Upper lobe of right lung (tissue), 1 donor: Measurements from ENCODE around the gene NELFB. TPM values are rescaled to one million over a fixed set of nuclear protein-coding genes. Genes with fewer than 3 reads are reported as not detected.

Source experiments
- ATAC-seq: fragments of 200-7000 bp; cut with Tn5 transposase; one replicate; pipeline ENCODE4 v1.9.1; 2020; ENCODE audit warnings: mild to moderate bottlenecking, moderate library complexity
- DNase-seq: peaks from one replicate; pipeline ENCODE4 v3.0.0-alpha.2; 2020
- H3K27ac ChIP-seq: fragments of 200-600 bp; one replicate; pipeline ENCODE4 v1.8.0; 2022
- H3K27me3 ChIP-seq: fragments of 200-600 bp; one replicate; pipeline ENCODE4 v1.8.0; 2022; ENCODE audit warnings: mild to moderate bottlenecking
- H3K36me3 ChIP-seq: fragments of 200-600 bp; one replicate; pipeline ENCODE4 v1.8.0; 2022
- H3K4me1 ChIP-seq: fragments of 200-600 bp; one replicate; pipeline ENCODE4 v1.8.0; 2022
- H3K4me3 ChIP-seq: fragments of 200-600 bp; one replicate; pipeline ENCODE4 v1.8.0; 2022; ENCODE audit warnings: mild to moderate bottlenecking
- H3K9me3 ChIP-seq: fragments of 200-600 bp; one replicate; pipeline ENCODE4 v1.8.0; 2022
- intact Hi-C: fragments of 100-400 bp; cut with DNase I; formaldehyde crosslinking; loops from one replicate; pipeline ENCODE4 v1.11.0; 2022
- total RNA-seq: library from RNA; stranded (reverse); fragmentation: NEBNext Ultra II Directional; extraction: Animal tissue kit (Norgen Biotek cat#: 25700); gene quantifications from one replicate; pipeline ENCODE4 v1.2.1, GENCODE V29; 2021
- TF ChIP-seq, protein P1 (sequence below): fragments of 200-600 bp; IDR thresholded peaks from one replicate; pipeline ENCODE4 v1.8.0; 2022; ENCODE audit warnings: antibody characterized with exemption
- donor health status: DM: no; HTN: yes; CAD: no; lungs with severe emphysema.

NELFB gene
- total RNA-seq, 1 donor from 2014 or later, result 47.2 TPM

DNA sequence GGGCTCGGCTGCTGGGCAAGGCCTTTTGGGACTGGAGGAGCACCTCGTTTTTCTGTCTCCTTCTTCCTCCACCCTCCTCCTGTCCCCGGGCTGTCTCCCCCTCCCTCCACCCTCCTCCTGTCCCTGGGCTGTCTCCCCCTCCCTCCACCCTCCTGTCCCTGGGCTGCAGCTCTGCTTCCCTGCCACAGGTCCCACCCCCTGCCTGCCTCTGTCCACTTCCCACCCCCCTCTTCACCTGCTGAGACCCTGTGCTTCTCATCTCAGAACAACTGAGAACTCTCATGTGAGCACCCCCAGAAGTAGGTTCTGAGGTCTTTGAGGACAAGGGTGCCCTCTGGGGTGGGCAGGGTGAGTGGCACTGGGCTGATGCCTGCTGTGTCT lies 16.6 kb downstream of the NELFB start:
- no peak overlapping the region for H3K4me3 ChIP-seq
- peaks cover 51% of the 10 kb centered on the region for H3K4me1 ChIP-seq
- intact Hi-C loops, result no loop called here
- H3K27me3 ChIP-seq, result no peaks in the 10 kb centered on the region
- ATAC-seq (no peak), DNase-seq (no peak)
- no peaks in the 10 kb centered on the region for H3K9me3 ChIP-seq
- peaks cover 28% of the 10 kb centered on the region for H3K36me3 ChIP-seq
- TF ChIP-seq, protein P1, sequence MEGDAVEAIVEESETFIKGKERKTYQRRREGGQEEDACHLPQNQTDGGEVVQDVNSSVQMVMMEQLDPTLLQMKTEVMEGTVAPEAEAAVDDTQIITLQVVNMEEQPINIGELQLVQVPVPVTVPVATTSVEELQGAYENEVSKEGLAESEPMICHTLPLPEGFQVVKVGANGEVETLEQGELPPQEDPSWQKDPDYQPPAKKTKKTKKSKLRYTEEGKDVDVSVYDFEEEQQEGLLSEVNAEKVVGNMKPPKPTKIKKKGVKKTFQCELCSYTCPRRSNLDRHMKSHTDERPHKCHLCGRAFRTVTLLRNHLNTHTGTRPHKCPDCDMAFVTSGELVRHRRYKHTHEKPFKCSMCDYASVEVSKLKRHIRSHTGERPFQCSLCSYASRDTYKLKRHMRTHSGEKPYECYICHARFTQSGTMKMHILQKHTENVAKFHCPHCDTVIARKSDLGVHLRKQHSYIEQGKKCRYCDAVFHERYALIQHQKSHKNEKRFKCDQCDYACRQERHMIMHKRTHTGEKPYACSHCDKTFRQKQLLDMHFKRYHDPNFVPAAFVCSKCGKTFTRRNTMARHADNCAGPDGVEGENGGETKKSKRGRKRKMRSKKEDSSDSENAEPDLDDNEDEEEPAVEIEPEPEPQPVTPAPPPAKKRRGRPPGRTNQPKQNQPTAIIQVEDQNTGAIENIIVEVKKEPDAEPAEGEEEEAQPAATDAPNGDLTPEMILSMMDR, result no peak
- no peak overlapping the region for H3K27ac ChIP-seq

DNA sequence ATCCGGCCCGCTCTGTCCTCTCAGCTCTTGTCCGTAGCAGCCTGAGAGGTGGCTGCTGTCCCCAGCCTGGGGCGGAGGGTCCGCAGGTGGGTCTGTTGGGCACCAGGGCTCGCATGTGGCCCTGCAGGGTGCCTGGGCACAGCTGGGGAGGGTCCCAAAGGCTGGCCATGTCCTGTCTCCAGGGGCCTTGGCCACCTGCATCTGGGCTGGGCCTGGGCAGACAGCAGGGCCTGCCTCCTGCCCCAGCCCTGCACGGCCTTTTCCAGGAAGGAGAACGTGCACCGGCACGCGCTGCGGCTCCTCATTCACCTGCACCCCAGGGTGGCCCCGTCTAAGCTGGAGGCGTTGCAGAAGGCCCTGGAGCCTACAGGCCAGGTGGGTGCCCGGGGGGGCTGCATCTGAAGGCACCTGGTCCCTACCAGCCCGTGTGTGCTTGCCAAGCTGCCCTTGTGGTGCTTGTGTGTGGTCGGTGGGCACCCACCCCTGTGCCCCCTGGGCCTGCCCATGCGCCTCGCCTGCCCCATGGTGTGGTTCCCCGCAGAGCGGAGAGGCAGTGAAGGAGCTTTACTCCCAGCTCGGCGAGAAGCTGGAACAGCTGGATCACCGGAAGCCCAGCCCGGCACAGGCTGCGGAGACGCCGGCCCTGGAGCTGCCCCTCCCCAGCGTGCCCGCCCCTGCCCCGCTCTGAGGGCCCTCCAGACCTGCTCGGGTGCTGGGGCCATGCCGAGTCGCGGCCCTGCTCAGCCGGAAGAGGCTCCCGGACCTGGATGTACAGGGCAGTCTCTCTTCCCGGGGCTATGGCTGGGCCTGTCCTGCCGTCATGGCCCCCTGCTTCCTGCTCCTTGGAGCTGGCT lies 17.3 kb downstream of the NELFB start:
- DNase-seq (peak; percentile 65), ATAC-seq (no peak)
- Histone ChIP-seq H3K4me1 (peaks cover 59% of the 10 kb centered on the region), H3K27me3 (no peaks in the 10 kb centered on the region), H3K27ac (no peak overlapping the region), H3K36me3 (peaks cover 28% of the 10 kb centered on the region), H3K4me3 (no peak overlapping the region), H3K9me3 (no peaks in the 10 kb centered on the region)
- intact Hi-C loops, result no loop called here
- TF ChIP-seq, protein P1, result no peak

GRCh38 chr9:137273095-137273490 lies 18.0 kb downstream of the NELFB start:
- ATAC-seq (no peak), DNase-seq (peak; percentile 62)
- Histone ChIP-seq H3K27me3 (no peaks in the 10 kb centered on the region), H3K4me3 (no peak overlapping the region), H3K36me3 (peaks cover 23% of the 10 kb centered on the region), H3K9me3 (no peaks in the 10 kb centered on the region), H3K27ac (peak overlapping the region; percentile 17), H3K4me1 (peaks cover 55% of the 10 kb centered on the region)
- intact Hi-C loops, result no loop called here
- TF ChIP-seq, protein P1, result no peak

DNA sequence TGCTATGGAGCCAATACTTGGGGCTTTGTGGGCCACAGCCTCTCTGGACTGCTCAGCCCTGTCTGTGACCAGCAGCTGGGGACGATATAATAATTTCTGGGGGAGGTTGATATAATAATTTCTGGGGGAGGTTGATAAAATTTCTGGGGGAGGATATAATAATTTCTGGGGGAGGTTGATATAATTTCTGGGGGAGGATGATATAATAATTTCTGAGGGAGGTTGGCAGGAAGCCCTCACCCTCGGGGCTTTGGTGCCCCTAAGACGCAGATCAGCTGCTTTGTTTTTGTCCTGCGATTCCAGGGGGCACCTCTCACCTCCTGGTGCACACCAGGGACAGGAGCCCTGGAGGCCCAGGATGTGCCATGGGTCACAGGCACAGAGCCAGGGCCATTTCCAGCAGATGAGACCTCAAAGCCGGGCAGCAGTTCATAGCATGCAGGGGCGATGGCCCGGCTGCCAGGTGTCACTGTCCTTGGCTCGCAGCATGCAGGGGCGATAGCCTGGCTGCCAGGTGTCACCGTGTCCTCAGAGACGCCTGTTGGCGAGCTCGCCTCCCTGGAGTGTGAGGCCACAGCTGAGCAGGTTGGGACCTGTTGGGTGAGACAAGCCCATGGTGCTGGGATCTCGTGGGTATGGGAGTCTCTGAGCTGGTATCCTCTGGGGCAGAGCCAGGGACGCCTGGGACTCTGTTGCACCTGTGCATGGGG lies 18.6 kb downstream of the NELFB start:
- TF ChIP-seq, protein P1, result no peak
- no peaks in the 10 kb centered on the region for H3K27me3 ChIP-seq
- H3K27ac ChIP-seq, result peak overlapping the region; percentile 60
- DNase-seq (peak; percentile 65), ATAC-seq (no peak)
- no peaks in the 10 kb centered on the region for H3K9me3 ChIP-seq
- intact Hi-C loops, result no loop called here
- H3K4me1 ChIP-seq, result peaks cover 48% of the 10 kb centered on the region
- no peak overlapping the region for H3K4me3 ChIP-seq
- peaks cover 22% of the 10 kb centered on the region for H3K36me3 ChIP-seq

DNA sequence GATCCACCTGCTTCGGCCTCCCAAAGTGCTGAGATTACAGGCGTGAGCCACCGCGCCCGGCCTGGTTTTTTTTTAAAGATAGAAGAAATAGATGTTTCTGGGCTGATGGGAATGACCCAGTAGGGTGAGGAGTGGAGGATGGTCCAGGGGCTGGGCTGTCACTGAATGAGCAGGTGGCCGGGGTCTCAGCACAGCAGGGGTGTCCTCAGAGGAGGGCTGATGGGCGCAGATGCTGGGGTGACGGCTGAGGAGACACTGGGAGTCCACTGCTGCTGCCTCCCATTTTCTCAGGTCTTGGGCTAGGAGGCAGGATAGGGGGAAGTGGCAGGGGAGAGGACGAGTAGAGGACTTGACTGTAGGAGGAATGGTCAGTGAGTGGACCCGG lies 20.1 kb downstream of the NELFB start:
- no peak for ATAC-seq
- H3K36me3 ChIP-seq, result peaks cover 28% of the 10 kb centered on the region
- H3K27ac ChIP-seq, result peak overlapping the region; percentile 95
- intact Hi-C loops, result no loop called here
- TF ChIP-seq, protein P1, result no peak
- H3K9me3 ChIP-seq, result no peaks in the 10 kb centered on the region
- no peak overlapping the region for H3K4me3 ChIP-seq
- DNase-seq, result no peak
- H3K27me3 ChIP-seq, result no peaks in the 10 kb centered on the region
- H3K4me1 ChIP-seq, result peaks cover 34% of the 10 kb centered on the region
